GM13977 (cell line): ENCODE measurements around the gene AQP4.

Source experiments
- DNase-seq: peaks from one replicate; pipeline ENCODE4 v3.0.0; 2012; ENCODE audit warnings: low spot score
- in situ Hi-C: fragments of 300-500 bp; cut with MboI; formaldehyde crosslinking; loops from one replicate; pipeline ENCODE4 v1.12.0; 2022; ENCODE audit warnings: low sequenced_read_pairs, low pct_unique_long_range_greater_than_20kb, mixed read lengths, inconsistent platforms; ENCODE audit not compliant: unreplicated experiment
- TF ChIP-seq, protein P1 (sequence below): IDR thresholded peaks from 2 replicates; pipeline ENCODE4 v1.5.1; 2012; ENCODE audit warnings: mild to moderate bottlenecking, control low read depth; ENCODE audit not compliant: insufficient read depth; ENCODE audit errors: extremely low read depth, missing control alignments

The AQP4 gene, protein sequence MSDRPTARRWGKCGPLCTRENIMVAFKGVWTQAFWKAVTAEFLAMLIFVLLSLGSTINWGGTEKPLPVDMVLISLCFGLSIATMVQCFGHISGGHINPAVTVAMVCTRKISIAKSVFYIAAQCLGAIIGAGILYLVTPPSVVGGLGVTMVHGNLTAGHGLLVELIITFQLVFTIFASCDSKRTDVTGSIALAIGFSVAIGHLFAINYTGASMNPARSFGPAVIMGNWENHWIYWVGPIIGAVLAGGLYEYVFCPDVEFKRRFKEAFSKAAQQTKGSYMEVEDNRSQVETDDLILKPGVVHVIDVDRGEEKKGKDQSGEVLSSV

DNA sequence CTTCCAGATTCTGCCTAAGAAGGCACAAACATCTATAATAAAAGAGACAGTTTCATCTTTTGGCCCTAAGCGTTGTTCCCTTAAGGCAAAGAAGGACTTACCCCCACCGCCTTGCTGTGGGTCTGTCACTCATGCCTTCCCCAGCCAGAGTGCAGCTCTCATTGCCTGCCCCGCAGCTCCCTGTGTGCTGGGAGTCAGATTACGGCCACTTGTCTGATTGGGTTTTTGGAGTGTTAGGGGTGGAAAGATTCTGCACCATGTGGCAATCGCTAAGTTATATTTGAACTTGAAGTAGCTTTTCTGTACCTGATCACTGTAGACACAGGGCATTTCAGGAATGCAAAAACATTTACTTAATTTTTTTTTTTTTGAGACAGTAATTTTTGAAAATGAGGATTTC lies at the start of gene AQP4:
AQP4 (minus strand) TSS at position 151 of the 400 bp plus-strand sequence; CDS start at position 133, 18 bp downstream.
- in situ Hi-C loops: no loop called here
- no peak for DNase-seq
- TF ChIP-seq, protein P1, sequence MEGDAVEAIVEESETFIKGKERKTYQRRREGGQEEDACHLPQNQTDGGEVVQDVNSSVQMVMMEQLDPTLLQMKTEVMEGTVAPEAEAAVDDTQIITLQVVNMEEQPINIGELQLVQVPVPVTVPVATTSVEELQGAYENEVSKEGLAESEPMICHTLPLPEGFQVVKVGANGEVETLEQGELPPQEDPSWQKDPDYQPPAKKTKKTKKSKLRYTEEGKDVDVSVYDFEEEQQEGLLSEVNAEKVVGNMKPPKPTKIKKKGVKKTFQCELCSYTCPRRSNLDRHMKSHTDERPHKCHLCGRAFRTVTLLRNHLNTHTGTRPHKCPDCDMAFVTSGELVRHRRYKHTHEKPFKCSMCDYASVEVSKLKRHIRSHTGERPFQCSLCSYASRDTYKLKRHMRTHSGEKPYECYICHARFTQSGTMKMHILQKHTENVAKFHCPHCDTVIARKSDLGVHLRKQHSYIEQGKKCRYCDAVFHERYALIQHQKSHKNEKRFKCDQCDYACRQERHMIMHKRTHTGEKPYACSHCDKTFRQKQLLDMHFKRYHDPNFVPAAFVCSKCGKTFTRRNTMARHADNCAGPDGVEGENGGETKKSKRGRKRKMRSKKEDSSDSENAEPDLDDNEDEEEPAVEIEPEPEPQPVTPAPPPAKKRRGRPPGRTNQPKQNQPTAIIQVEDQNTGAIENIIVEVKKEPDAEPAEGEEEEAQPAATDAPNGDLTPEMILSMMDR: no peak

DNA sequence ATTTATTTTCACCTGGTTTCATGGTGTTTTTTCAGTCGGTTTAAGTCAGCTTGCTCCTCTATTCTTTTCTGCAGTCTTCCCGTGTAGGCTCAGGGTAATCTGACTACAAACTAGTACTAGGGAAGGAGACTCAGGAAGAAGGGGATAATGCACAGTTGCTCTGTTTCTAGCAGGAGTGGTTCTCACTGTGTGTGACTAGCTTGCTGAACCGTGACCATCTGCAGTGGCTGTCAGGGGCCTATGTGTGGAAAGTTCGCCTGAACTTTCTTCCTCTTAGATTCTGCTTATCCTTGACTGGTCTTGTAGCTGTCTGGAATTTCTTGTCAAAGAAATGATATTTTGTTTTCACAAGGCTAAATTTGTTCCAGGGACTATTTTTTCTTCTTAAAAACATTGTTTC lies 46.3 kb upstream of the AQP4 start:
- TF ChIP-seq, protein P1: no peak
- DNase-seq: no peak
- in situ Hi-C loops: no loop called here

DNA sequence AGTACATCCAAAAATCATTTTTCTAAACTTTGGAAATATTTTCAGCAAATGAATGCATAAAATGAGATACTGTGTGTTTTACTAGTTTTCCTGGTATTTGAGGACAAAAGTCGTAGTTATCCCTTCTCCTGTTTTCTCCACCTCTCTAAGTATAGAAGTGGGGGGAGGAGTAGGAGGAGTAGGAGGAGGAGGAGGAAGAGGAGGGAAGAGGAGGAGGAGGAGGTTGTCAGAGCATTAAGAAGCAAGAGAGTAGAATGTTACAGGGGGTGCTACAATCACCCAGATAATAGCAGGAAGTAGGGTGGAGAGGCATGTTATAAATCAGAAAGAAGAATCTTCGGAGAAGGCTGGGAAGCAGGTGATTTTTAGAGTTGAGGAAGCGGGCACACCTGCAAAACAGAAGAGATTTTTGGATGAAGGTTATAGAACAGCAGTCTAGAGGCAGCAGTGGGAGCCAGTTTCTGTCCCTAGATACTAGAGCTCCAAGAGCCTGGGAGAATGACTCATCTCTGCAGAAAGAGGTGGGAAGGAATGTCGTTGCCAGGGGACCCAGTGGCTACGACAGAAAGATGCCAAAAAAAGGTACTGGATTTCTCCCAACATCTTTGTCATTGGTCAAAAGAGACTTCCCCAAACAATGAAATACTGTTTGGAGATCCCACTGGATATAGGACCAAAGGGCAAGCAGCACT lies 44.2 kb upstream of the AQP4 start:
- TF ChIP-seq, protein P1: no peak
- no peak for DNase-seq
- in situ Hi-C loops: no loop called here

DNA sequence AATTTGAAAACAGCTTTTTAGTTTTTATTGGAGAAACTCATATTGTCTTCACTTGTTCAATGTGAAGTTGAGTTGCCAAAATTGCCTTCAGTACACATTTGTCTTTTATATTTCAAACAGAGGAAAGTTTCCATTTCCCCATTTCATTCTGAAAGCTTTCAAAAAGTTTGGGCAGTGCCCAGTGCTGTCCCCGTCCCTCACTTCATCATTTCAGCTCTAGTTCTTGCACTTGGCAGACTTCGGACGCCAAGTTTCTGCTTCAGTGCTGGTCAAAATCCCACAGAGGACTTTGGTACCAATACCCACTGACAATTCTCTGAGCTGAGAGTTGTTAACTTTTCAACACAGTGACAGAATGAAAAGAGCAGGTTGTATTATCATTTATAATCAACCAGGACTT lies 43.4 kb upstream of the AQP4 start:
- no peak for DNase-seq
- TF ChIP-seq, protein P1: no peak
- in situ Hi-C loops: no loop called here

DNA sequence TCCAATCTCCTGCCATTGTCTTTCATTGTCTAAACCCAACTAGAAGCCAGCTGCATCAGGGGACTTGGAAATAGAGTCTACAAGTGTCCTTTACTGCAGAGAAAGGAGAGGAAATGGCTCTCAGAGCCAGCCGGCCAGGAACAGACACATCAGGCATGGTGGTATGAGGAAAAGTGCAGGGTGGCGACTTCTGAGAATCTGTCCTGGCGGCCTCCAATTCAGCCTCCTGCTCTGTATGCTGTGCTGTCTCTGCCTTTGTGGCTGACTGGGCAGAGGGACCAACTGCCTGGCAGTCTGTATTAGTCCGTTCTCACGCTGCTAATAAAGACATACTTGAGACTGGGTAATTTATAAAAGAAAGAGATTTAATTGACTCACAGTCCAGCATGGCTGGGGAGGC lies 36.8 kb upstream of the AQP4 start:
- in situ Hi-C loops: no loop called here
- no peak for DNase-seq
- TF ChIP-seq, protein P1: no peak

DNA sequence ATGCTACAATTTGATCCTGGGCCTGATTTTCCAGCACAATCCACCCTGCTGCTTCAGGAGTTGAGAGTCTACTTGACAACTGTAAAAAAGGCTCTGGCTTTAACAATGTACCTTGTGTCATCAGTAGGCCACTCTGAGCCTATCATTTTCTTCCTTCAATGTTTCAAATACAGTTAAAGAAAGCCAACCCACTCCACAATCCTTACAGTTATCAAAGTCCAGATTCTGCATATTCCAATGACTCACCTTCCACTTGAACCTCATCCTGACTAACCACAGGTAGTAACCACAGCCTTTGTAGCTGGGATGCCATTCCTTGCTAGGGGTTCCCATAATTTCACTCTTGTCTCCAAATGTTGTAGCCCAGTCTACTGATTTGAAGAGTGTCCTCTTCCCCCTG lies 35.5 kb upstream of the AQP4 start:
- DNase-seq: no peak
- TF ChIP-seq, protein P1: no peak
- in situ Hi-C loops: no loop called here
